Measurements from ENCODE around the gene DGKI. TPM values are rescaled to one million over a fixed set of nuclear protein-coding genes. Genes with fewer than 3 reads are reported as not detected.
"Not testable (repeated sequence)": the region's sequence is repeated elsewhere in the genome, so short reads cannot be mapped to it uniquely, and the experiment has no call there.

Gene DGKI
- total RNA-seq, 3 donors from 2014 or later = 0.36 to 1.4 (median 0.46) TPM

DNA sequence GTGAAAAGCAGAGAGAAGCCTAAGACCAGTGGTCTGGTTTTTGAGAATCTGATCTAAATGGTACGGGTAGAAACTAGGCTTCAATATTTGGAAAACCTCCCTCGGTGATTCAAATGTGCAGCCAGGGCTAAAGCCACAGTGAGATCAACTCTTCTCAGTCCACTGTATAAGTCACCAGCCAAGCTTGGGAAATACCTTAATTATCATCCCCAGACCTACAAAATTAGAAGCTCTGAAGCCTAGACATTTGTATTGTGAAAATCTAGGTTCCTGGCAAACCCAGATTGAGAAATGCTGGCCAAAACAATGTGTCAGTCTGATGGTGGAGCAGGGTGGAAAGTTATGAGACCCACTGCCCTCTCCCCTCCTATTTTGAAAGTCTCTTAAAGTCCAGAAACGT, 131.7 kb downstream of the DGKI start:
- DNase-seq (no peak), ATAC-seq (no peak)
- no peaks in the 10 kb centered on the region for H3K36me3 ChIP-seq (ENCODE audit: low read depth)
- H3K9me3 ChIP-seq = no peaks in the 10 kb centered on the region
- intact Hi-C loops (cut with DNase I, micrococcal nuclease) = no loop called here
- H3K4me1 ChIP-seq (ENCODE audit: low read depth) = no peaks in the 10 kb centered on the region
- TF ChIP-seq, protein P1, sequence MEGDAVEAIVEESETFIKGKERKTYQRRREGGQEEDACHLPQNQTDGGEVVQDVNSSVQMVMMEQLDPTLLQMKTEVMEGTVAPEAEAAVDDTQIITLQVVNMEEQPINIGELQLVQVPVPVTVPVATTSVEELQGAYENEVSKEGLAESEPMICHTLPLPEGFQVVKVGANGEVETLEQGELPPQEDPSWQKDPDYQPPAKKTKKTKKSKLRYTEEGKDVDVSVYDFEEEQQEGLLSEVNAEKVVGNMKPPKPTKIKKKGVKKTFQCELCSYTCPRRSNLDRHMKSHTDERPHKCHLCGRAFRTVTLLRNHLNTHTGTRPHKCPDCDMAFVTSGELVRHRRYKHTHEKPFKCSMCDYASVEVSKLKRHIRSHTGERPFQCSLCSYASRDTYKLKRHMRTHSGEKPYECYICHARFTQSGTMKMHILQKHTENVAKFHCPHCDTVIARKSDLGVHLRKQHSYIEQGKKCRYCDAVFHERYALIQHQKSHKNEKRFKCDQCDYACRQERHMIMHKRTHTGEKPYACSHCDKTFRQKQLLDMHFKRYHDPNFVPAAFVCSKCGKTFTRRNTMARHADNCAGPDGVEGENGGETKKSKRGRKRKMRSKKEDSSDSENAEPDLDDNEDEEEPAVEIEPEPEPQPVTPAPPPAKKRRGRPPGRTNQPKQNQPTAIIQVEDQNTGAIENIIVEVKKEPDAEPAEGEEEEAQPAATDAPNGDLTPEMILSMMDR (IDR thresholded peaks at IDR 0.05) = no peak
- H3K4me3 ChIP-seq = no peak overlapping the region

DNA sequence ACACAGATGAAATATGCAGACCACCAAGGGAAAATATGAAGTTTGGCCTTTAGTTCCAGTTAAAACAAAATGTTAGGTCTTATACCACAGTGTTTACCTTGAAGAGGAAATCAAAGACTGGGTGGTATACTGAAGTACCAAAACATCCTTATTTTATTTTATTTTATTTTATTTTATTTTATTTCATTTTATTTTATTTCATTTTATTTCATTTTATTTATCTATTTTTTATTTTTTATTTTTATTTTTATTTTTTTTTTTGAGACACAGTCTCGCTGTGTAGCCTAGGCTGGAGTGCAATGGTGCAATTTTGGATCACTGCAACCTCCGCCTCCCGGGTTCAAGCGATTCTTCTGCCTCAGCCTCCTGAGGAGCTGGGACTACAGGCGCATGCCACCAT, 140.4 kb downstream of the DGKI start:
- DNase-seq; H3K9me3 ChIP-seq; H3K4me3 ChIP-seq; ATAC-seq; H3K36me3 ChIP-seq (ENCODE audit: low read depth); intact Hi-C loops (cut with DNase I, micrococcal nuclease); H3K4me1 ChIP-seq (ENCODE audit: low read depth): not testable (repeated sequence)

DNA sequence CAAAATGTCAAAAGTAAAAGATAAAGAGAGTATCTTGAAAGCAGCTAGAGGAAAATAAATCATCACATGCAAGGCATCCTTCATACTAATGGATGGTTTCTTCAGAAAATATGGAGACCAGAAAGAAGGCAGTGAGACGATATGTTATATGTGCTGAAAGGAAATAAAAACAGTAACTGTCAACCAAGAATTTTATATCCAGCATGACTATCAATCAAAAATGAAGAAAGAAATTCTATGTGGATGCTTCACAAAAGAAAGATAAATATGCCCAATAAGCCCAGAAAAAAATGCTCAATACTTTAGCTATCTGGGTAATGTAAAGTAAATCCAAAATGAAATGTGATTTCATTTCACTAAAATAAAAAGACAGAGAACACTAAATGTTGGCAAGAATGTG, 142.1 kb downstream of the DGKI start:
- ATAC-seq (no peak), DNase-seq (no peak)
- Histone ChIP-seq H3K4me1 (ENCODE audit: low read depth) (no peaks in the 10 kb centered on the region), H3K36me3 (ENCODE audit: low read depth) (no peaks in the 10 kb centered on the region), H3K9me3 (peaks cover 5% of the 10 kb centered on the region), H3K4me3 (no peak overlapping the region)
- TF ChIP-seq, protein P1 (IDR thresholded peaks at IDR 0.05) = no peak
- intact Hi-C loops (cut with DNase I, micrococcal nuclease) = no loop called here

DNA sequence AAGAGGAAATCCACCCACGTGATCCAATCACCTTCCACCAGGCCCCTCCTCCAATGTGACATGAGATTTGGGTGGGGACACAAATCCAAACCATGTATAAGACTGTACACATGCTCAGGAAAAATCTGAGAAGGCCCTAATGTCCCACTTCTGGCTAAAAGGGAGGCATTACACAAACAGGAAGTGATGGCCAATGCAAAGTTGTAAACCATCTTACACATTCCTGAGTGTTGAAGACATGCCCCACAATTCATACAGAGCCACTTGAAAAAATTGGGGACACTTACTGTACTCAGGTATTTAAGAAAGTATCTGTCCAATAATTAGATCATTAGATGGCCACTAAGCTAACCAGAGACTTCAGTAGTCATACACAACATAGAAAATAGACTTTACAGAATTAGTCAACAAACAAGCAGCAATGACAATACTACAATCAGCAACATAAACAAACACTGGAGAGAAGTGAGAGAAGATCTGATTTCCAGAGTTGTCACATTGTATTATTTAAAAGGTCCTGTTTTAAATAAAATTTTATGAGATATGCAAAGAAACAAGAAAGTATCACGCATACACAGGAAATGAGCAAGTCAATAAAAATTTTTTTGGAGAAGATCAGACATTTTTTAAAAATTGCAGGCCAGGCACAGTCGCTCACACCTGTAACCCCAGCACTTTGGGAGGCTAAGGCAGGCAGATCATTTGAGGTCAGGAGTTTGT, 143.3 kb downstream of the DGKI start:
- DNase-seq = no peak
- no peak for ATAC-seq
- Histone ChIP-seq H3K36me3 (ENCODE audit: low read depth) (no peaks in the 10 kb centered on the region), H3K4me3 (no peak overlapping the region), H3K4me1 (ENCODE audit: low read depth) (no peaks in the 10 kb centered on the region), H3K9me3 (peaks cover 5% of the 10 kb centered on the region)
- intact Hi-C loops (cut with DNase I, micrococcal nuclease) = no loop called here
- TF ChIP-seq, protein P1 (IDR thresholded peaks at IDR 0.05) = no peak

DNA sequence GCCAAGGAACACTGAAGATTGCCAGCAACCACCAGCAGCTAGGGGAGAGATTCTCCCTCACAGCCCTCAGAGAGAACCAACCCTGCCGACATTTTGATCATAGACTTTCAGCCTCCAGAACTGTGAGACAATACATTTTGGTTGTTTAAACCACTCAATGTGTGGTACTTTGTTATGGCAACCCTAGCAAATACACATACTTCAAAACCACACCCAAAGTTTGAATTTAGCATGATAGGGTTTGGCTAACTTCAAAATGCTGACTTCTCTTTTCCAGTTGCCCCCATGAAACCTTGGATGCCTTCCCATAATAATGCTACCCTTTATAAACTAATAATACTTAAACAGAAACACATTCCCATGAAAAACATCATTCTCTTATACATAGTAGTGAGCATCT, 149.8 kb downstream of the DGKI start:
- no peaks in the 10 kb centered on the region for H3K9me3 ChIP-seq
- H3K4me3 ChIP-seq = no peak overlapping the region
- ATAC-seq = no peak
- H3K4me1 ChIP-seq (ENCODE audit: low read depth) = no peaks in the 10 kb centered on the region
- DNase-seq = no peak
- TF ChIP-seq, protein P1 (IDR thresholded peaks at IDR 0.05) = no peak
- no peaks in the 10 kb centered on the region for H3K36me3 ChIP-seq (ENCODE audit: low read depth)
- intact Hi-C loops (cut with DNase I, micrococcal nuclease) = no loop called here

DNA sequence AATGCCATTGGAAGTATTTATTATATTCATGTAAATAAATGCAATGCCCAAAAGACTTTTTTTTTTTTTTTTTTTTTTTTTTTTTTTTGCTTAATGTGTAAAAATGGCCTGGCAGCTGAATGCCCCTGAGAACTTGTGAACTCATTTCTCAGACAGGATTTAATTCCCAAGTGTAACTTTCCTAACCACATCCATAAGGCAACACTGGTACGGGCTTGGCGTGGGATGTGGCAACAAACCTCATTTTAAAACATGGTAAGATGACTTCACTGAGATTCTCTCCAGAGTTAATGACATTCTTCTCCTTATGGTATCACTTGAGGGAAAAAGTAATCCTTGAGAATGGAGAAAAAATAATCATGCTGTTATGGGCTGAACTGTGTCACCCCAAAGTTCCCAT, 150.4 kb downstream of the DGKI start:
- intact Hi-C loops (cut with DNase I, micrococcal nuclease) = no loop called here
- no peaks in the 10 kb centered on the region for H3K36me3 ChIP-seq (ENCODE audit: low read depth)
- no peaks in the 10 kb centered on the region for H3K4me1 ChIP-seq (ENCODE audit: low read depth)
- TF ChIP-seq, protein P1 (IDR thresholded peaks at IDR 0.05) = no peak
- no peak overlapping the region for H3K4me3 ChIP-seq
- H3K9me3 ChIP-seq = no peaks in the 10 kb centered on the region
- DNase-seq = no peak
- no peak for ATAC-seq
